Neural progenitor cell (in vitro differentiated cells): Measurements from ENCODE around the gene DBP.

Experiments
- EZH2 ChIP-seq: fragments of 200-600 bp; sonication (generic); IDR thresholded peaks from 2 replicates; pipeline ENCODE4 v1.6.1; 2017; ENCODE audit warnings: antibody characterized with exemption, mild to moderate bottlenecking, moderate library complexity
- TF ChIP-seq, protein P1 (sequence below): fragments of 200-600 bp; sonication (generic); IDR thresholded peaks from 2 replicates; pipeline ENCODE4 v1.5.1; 2017; ENCODE audit warnings: antibody characterized with exemption, mild to moderate bottlenecking

DNA sequence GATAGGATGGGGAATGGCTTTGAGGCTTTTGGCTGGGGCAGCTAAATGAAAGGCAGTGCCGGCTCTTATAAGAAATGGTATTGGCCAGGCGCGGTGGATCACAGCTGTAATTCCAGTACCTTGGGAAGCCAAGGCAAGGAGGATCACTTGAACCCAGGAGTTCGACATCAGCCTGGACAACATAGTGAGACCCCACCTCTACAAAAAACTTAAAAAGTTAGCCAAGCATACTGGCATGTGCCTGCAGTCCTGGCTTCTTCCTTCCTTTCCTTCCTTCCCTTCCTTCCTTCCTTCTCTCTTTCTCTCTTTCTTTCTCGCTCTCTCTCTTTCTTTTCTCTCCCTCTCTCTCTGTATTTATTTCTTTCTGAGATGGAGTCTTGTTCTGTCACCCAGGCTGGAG lies 5.7 kb upstream of the DBP start:
- TF ChIP-seq, protein P1, sequence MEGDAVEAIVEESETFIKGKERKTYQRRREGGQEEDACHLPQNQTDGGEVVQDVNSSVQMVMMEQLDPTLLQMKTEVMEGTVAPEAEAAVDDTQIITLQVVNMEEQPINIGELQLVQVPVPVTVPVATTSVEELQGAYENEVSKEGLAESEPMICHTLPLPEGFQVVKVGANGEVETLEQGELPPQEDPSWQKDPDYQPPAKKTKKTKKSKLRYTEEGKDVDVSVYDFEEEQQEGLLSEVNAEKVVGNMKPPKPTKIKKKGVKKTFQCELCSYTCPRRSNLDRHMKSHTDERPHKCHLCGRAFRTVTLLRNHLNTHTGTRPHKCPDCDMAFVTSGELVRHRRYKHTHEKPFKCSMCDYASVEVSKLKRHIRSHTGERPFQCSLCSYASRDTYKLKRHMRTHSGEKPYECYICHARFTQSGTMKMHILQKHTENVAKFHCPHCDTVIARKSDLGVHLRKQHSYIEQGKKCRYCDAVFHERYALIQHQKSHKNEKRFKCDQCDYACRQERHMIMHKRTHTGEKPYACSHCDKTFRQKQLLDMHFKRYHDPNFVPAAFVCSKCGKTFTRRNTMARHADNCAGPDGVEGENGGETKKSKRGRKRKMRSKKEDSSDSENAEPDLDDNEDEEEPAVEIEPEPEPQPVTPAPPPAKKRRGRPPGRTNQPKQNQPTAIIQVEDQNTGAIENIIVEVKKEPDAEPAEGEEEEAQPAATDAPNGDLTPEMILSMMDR: no peak
- TF ChIP-seq EZH2: no peak
